SKM-1 (cell line): ENCODE data around the gene AGR3.

ENCODE experiments used
- DNase-seq: peaks from one replicate; lab custom pipeline; 2025; ENCODE audit not compliant: unreplicated experiment; lab: John Stamatoyannopoulos, UW

AGR3 gene

DNA sequence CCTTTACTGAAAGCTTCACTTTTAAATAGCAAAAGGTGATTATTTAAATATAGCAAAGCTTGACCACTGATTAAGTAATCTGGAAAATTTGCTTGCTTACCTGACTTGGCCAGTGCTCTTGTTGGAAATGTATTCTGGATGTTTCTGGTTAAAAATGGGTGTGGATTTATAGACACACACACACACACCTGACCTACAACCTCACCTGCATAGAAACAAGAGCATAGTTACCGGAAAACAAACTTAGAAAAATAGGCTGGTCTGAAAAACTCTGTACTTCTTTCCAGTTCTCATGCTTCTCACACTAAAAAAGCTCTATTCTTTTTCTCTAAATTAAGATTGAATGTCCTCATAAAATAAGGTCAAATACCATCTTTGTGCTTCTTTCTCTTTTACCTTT, at the start of gene AGR3:
Gene AGR3 (minus strand): TSS at position 140 of the 400 bp plus-strand sequence. CDS start 3,365 bp downstream, outside the sequence.
- no peak for DNase-seq

DNA sequence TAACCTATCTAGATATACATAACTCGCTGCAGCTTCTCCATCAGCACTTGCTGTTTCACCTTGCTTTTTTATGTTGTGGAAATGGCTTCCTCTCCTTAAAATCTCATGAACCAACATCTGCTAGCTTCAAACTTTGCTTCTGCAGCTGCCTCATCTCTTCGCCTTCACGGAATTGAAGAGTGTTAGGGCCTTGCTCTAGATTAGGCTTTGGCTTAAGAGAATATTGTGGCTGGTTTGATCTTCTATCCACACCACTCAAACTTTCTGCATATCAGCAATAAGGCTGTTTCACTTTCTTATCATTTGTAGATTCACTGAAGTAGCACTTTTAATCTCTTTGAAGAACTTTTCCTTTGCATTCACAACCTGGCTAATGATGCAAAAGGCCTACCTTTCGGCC, 49.2 kb upstream of the AGR3 start:
- no peak for DNase-seq

- DNase-seq = peak; percentile 93
Measured at GRCh38 chr7:16929146-16929762, 47.5 kb upstream of the AGR3 start.

- DNase-seq = no peak
Measured at GRCh38 chr7:16926861-16927260, 45.1 kb upstream of the AGR3 start.

DNA sequence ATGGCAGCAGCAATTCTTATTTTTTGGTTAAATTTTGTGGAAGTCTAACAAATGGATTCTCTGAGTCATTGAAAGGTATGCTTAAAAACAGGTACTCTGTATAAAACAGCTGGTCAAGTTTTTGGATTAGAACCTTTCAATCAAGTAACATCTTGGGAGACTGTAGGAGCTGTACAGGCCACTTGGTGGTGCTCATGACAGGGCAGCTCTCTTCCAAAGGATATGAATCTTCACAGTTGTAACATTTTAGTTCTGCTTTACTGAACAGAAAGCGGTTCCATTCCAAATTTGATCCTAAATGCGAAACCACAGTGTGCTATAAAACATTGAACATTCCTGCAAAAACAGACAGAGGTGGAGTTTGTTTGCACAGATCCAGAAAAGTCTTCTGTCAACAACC, 44.5 kb upstream of the AGR3 start:
- DNase-seq = peak; percentile 48

DNA sequence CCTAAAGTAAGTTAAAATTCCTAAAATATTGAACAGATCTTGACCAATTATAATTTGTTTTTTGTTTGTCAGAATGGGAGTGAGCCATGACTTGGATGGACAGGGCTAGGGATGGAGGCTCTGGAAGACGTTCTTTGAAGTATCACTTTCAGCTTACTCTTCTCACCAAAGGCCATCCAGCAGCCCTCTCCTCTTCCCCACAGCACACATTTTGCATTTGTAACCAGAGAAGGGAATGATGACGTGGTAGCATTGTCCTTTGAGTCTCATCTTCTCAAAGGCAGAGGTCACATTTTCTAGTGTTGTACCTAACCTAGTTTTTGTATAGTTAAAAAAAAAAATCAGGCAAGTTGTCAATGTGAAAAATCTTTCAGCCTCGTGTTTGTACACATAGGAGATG, 43.8 kb upstream of the AGR3 start:
- no peak for DNase-seq

GRCh38 chr7:16923019-16923418, 41.2 kb upstream of the AGR3 start:
- no peak for DNase-seq

- no peak for DNase-seq
Measured at GRCh38 chr7:16921644-16922257, 40.0 kb upstream of the AGR3 start.

GRCh38 chr7:16921151-16921550, 39.4 kb upstream of the AGR3 start:
- no peak for DNase-seq

DNA sequence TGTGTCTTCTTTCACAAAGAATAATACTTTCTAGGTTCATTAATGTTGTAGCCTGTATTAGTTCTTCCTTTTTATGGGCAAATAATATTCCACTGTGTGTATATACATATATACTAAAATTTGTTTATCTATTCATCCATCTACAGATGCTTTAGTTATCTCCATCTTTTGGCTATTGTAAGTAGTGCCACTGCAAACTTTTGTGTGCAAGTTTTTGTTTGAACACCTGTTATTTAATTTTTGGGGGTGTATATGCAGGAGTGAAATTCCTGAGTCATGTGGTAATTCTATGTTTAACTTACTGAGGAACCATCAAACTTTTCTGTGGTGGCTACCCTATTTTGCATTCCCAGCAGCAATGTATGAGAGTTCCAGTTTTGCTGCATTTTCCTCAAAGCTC, 37.7 kb upstream of the AGR3 start:
- no peak for DNase-seq

GRCh38 chr7:16918288-16918895, 36.6 kb upstream of the AGR3 start:
- peak; percentile 11 for DNase-seq

DNA sequence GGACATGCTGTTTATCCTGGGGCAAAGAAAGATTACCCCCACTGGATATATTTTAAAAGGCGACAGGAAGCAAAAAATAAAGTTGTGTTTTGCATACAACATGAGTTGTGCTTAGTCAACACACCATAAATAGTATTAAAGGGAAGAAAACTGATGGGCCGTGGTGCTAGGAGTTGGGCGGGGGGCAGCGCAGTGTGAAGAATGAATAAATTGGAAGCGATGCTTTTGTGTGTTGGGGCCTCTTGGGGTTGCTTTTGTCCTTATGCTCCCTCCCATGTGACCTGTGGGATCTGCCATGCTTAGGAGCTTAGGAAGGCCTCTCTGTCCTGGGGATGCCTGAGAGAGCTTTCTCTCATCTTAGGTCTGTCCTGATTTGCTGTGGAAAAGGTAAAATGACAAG, 35.0 kb upstream of the AGR3 start:
- DNase-seq = no peak

GRCh38 chr7:16916105-16916639, 34.4 kb upstream of the AGR3 start:
- DNase-seq = no peak

- no peak for DNase-seq
Measured at GRCh38 chr7:16915405-16915804, 33.6 kb upstream of the AGR3 start.

GRCh38 chr7:16914771-16915170, 33.0 kb upstream of the AGR3 start:
- DNase-seq = no peak

DNA sequence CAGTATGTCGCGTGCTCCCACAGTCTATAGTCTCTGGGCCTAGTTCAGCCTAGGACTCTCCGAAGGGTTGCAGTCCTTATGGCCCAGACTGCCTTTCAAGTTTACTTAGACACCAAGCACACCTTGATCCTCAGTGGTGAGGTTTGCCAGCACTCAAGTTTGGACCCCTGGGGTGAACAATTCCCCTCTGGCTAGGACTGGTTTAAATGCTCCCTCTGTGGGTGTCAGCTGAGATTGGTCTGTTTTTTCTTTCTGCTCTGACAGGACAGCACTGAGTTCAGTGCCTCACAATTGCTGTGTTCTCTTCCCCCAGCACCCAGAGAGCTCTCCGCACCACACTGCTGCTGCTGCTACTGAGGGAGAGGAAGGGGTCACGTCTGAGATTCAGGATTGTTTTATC, 31.9 kb upstream of the AGR3 start:
- DNase-seq = no peak

- DNase-seq = no peak
Measured at GRCh38 chr7:16912540-16912939, 30.8 kb upstream of the AGR3 start.

- no peak for DNase-seq
Measured at GRCh38 chr7:16908561-16908960, 26.8 kb upstream of the AGR3 start.

GRCh38 chr7:16905300-16906044, 23.7 kb upstream of the AGR3 start:
- DNase-seq = no peak

DNA sequence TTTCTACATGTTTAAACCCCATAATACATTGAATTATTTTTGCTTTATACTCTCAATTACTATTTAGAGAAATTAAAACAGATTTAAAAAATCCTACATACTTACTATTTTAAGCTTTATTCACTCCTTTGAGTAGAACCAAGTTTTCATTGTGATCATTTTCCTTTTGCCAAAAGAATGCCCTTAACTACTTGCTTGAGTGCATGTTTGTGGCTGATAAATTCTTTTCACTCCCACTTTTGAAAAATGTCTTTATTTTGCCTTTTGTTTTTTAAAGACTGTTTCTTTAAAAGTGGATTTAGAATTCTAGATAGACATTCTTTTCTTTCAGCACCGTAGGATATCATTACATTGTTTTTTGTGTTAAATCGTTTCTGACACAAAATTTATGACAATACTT, 22.3 kb upstream of the AGR3 start:
- no peak for DNase-seq

- no peak for DNase-seq
Measured at GRCh38 chr7:16900209-16900768, 18.5 kb upstream of the AGR3 start.
